GM12891 (cell line): ENCODE data around the gene ARL11.

Experiments used
- PAX5 ChIP-seq: IDR thresholded peaks from 2 replicates; pipeline ENCODE4 v1.6.1; 2011; ENCODE audit warnings: low read length, moderate library complexity, mild to moderate bottlenecking; ENCODE audit not compliant: insufficient read depth, severe bottlenecking
- POLR2A ChIP-seq: IDR thresholded peaks from 2 replicates; pipeline ENCODE4 v1.6.1; 2011; ENCODE audit warnings: low read depth, low read length, control low read depth
- POLR2AphosphoS5 ChIP-seq: IDR thresholded peaks from 2 replicates; pipeline ENCODE4 v1.6.1; 2011; ENCODE audit warnings: low read depth, low read length, control low read depth
- POU2F2 ChIP-seq: IDR thresholded peaks from 2 replicates; pipeline ENCODE4 v1.6.1; 2011; ENCODE audit warnings: low read depth, mild to moderate bottlenecking, control low read depth, low read length, moderate library complexity
- SPI1 ChIP-seq: IDR thresholded peaks from 2 replicates; pipeline ENCODE4 v1.6.1; 2011; ENCODE audit warnings: low read depth, low read length, control low read depth
- TAF1 ChIP-seq: IDR thresholded peaks from 2 replicates; pipeline ENCODE4 v1.6.1; 2011; ENCODE audit warnings: low read depth, low read length, control low read depth

DNA sequence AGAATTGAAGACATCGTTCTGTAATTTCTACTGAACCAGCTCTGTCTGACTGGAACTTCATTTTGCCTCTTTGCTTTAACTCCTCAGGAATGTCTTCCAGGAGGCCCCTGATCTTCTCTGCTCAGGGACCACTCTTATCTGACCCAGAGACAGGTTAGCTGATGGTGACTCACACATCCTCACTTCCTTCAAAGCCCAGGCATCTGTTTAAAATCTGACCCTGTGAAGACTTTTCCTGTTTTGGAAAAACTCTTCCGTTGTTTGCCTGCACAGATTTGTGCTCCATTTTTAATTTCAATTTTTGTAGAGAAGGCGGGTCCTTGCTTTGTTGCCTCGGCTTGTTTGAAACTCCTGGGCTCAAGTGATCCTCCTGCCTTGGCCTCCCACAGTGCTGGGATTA lies 1.6 kb downstream of the ARL11 start:
- TF ChIP-seq POLR2A, result no peak
- TF ChIP-seq TAF1, result no peak
- no peak for TF ChIP-seq POLR2AphosphoS5
- TF ChIP-seq PAX5, result no peak
- TF ChIP-seq SPI1, result no peak
- TF ChIP-seq POU2F2, result no peak
